CD4-positive, alpha-beta T cell (primary cell): Measurements from ENCODE around the gene NKIRAS2. TPM values are rescaled to one million over a fixed set of nuclear protein-coding genes. Genes with fewer than 3 reads are reported as not detected.

Experiments
- ATAC-seq: fragments of 200-7000 bp; cut with Tn5 transposase; one replicate; pipeline ENCODE4 v1.10.0; 2022; ENCODE audit warnings: mild to moderate bottlenecking; ENCODE audit not compliant: poor library complexity
- CTCF ChIA-PET: fragments of 350-600 bp; sonication (Branson Sonifier 250); formaldehyde crosslinking; loops from one replicate; lab custom pipeline; 2021; ENCODE audit warnings: antibody characterized with exemption, inconsistent platforms; lab: Charles Lee
- POLR2A ChIA-PET: fragments of 350-600 bp; sonication (Branson Sonifier 250); formaldehyde crosslinking; loops from one replicate; lab custom pipeline; 2021; ENCODE audit warnings: antibody characterized with exemption, inconsistent platforms; lab: Charles Lee
- DNase-seq, 14 experiments: peaks; one replicate each; pipeline ENCODE4 v3.0.0-alpha.2; 2013 to 2020; ENCODE audit warnings: mixed read lengths in 2 of 14
- H3K27ac ChIP-seq, 2 donors: one replicate each; pipeline versions ENCODE4 v1.5.1 to v1.7.0; 2013; ENCODE audit warnings: low read length in 2 of 2, low read depth in 1 of 2, mild to moderate bottlenecking in 1 of 2
- H3K27me3 ChIP-seq, 2 experiments: 1 replicate in 1 of 2; 2 replicates in 1 of 2; pipeline versions ENCODE4 v1.6.1 to v1.7.0; 2013; ENCODE audit warnings: low read length in 2 of 2, control low read depth in 1 of 2, mild to moderate bottlenecking in 1 of 2, moderate library complexity in 1 of 2; ENCODE audit not compliant: insufficient read depth in 2 of 2, control insufficient read depth in 1 of 2
- H3K36me3 ChIP-seq: one replicate; pipeline ENCODE4 v1.6.1; 2013; ENCODE audit warnings: low read length, control low read depth; ENCODE audit not compliant: insufficient read depth
- H3K4me1 ChIP-seq: one replicate; pipeline ENCODE4 v1.6.1; 2013; ENCODE audit warnings: low read length, control low read depth; ENCODE audit not compliant: insufficient read depth
- H3K4me3 ChIP-seq: one replicate; pipeline ENCODE4 v1.5.1; 2013; ENCODE audit warnings: mild to moderate bottlenecking, low read length, moderate library complexity
- H3K9me3 ChIP-seq, 2 experiments: 1 replicate in 1 of 2; 2 replicates in 1 of 2; pipeline versions ENCODE4 v1.6.1 to v1.7.0; 2013; ENCODE audit warnings: low read length in 2 of 2, mild to moderate bottlenecking in 2 of 2, control low read depth in 1 of 2, moderate library complexity in 1 of 2; ENCODE audit not compliant: control insufficient read depth in 1 of 2, insufficient read depth in 1 of 2
- H3K27ac Mint-ChIP-seq: one replicate; pipeline ENCODE4 v1.8.0; 2020; ENCODE audit warnings: mixed read lengths
- H3K27me3 Mint-ChIP-seq: one replicate; pipeline ENCODE4 v1.8.0; 2021; ENCODE audit warnings: mixed read lengths
- H3K36me3 Mint-ChIP-seq: one replicate; pipeline ENCODE4 v1.8.0; 2021; ENCODE audit warnings: low read depth, mixed read lengths
- H3K4me1 Mint-ChIP-seq: one replicate; pipeline ENCODE4 v1.8.0; 2021; ENCODE audit warnings: low read depth, mixed read lengths
- H3K4me3 Mint-ChIP-seq: one replicate; pipeline ENCODE4 v1.8.0; 2020; ENCODE audit warnings: mild to moderate bottlenecking, mixed read lengths
- H3K9me3 Mint-ChIP-seq: one replicate; pipeline ENCODE4 v1.8.0; 2020; ENCODE audit warnings: mixed read lengths
- CTCF ChIP-seq: fragments of 200-600 bp; IDR thresholded peaks from one replicate; pipeline ENCODE4 v1.8.0; 2022; ENCODE audit warnings: antibody characterized with exemption, mild to moderate bottlenecking
- intact Hi-C, 2 experiments: fragments of 100-400 bp; cut with DNase I in 1 of 2; cut with micrococcal nuclease in 1 of 2; formaldehyde crosslinking; loops; one replicate each; pipeline versions ENCODE4 v1.15.1 to v1.9.0; 2023 to 2025; cut with DNase I, micrococcal nuclease
- total RNA-seq, 174 experiments: library from RNA in 2 of 174; stranded (reverse) in 2 of 174; gene quantifications; one replicate each; pipeline ENCODE4 v1.2.3 and lab custom pipeline; 2021 to 2026

The NKIRAS2 gene
- total RNA-seq, 2 experiments from 2014 or later: 12.5 to 12.9 TPM

- no peak for TF ChIP-seq CTCF
- Mint-ChIP-seq H3K9me3 (no peaks in the 10 kb centered on the region), H3K27me3 (no peaks in the 10 kb centered on the region), H3K27ac (no peak overlapping the region), H3K4me1 (no peaks in the 10 kb centered on the region), H3K36me3 (peaks cover 97% of the 10 kb centered on the region), H3K4me3 (no peak overlapping the region)
- Histone ChIP-seq H3K4me3 (no peak overlapping the region), H3K27me3 (no peaks in the 10 kb centered on the region), H3K9me3 (no peaks in the 10 kb centered on the region), H3K36me3 (peaks cover 91% of the 10 kb centered on the region), H3K27ac (no peak overlapping the region), H3K4me1 (no peaks in the 10 kb centered on the region)
- intact Hi-C loops: no loop called here
- ChIA-PET POLR2A (no interaction called here), CTCF (no interaction called here)
- DNase-seq (no peak), ATAC-seq (no peak)
Measured at GRCh38 chr17:41985919-41986318, 34.0 kb upstream of the NKIRAS2 start.

DNA sequence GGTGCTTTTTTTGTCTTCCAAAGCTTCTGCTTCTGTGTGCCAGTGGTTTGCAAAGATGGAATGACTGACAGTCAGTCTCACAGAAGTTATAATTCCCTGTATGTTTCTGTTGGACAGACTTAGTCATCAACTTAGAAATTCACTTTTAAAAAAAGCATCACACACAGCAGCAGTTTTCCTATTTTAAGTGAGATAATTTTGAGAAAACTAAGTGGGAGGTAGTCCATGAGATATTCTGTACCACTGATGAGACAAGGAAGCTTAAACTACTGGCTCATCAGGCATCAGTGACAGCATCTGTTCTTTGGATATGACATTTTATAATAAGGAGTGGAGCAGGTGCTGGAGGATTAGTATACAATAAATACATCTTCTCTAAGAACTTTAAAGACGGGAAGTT lies 33.3 kb upstream of the NKIRAS2 start:
- CTCF ChIA-PET: interaction anchor here (0.6 kb wide), 1 partner anchor 10 kb away, joined by 3 read pairs; no protein-coding TSS in a partner anchor
- Histone ChIP-seq H3K4me3 (no peak overlapping the region), H3K9me3 (no peaks in the 10 kb centered on the region), H3K36me3 (peaks cover 92% of the 10 kb centered on the region), H3K4me1 (no peaks in the 10 kb centered on the region), H3K27ac (no peak overlapping the region), H3K27me3 (no peaks in the 10 kb centered on the region)
- no peak for ATAC-seq
- intact Hi-C loops: no loop called here
- Mint-ChIP-seq H3K4me3 (no peak overlapping the region), H3K36me3 (peaks cover 97% of the 10 kb centered on the region), H3K9me3 (no peaks in the 10 kb centered on the region), H3K27ac (no peak overlapping the region), H3K4me1 (no peaks in the 10 kb centered on the region), H3K27me3 (no peaks in the 10 kb centered on the region)
- no peak for DNase-seq
- no peak for TF ChIP-seq CTCF
- POLR2A ChIA-PET: no interaction called here

DNA sequence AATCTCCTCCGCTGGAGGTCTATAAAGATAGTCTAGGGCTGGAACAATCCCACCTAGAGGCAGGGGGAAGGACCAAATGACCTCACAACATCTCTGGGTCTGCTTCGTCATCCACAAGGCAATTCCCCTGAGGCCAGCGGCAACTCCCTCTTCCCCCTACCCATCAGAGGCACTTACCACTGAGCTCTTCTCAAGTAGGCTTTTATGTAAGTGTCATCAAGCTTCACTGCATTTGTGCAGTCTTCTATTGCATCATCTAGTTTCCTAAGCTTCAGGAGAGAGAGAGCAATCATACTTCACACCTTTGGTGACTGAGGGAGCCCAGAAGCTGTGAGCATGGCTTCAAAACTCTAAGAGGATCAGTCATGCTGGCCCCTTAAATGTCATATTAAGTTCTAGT lies 32.2 kb upstream of the NKIRAS2 start:
- no peaks in the 10 kb centered on the region for H3K4me1 Mint-ChIP-seq

More for the DNA sequence above, 32.2 kb upstream of the NKIRAS2 start:
- CTCF ChIA-PET: no interaction called here
- ATAC-seq: no peak
- no peak overlapping the region for H3K4me3 ChIP-seq
- Mint-ChIP-seq H3K36me3 (peaks cover 97% of the 10 kb centered on the region), H3K27ac (no peak overlapping the region), H3K27me3 (no peaks in the 10 kb centered on the region), H3K9me3 (no peaks in the 10 kb centered on the region), H3K4me3 (no peak overlapping the region)
- POLR2A ChIA-PET: no interaction called here
- H3K27ac ChIP-seq: no peak overlapping the region
- no peak for TF ChIP-seq CTCF
- H3K36me3 ChIP-seq: peaks cover 90% of the 10 kb centered on the region
- no peak for DNase-seq
- intact Hi-C loops: no loop called here
- no peaks in the 10 kb centered on the region for H3K4me1 ChIP-seq
- H3K9me3 ChIP-seq: no peaks in the 10 kb centered on the region
- no peaks in the 10 kb centered on the region for H3K27me3 ChIP-seq
